SK-N-SH treated with all-trans-retinoic acid at 6 μM for 48 hours (cell line): ENCODE measurements around the gene FOXE1.

Experiments
- BACH2 ChIP-seq: fragments of 250-450 bp; sonication (Bioruptor Pico); IDR thresholded peaks from 2 replicates; pipeline ENCODE4 v1.9.0; 2021; ENCODE audit warnings: mild to moderate bottlenecking, borderline replicate concordance
- OSR1 ChIP-seq: fragments of 250-450 bp; sonication (Bioruptor Pico); IDR thresholded peaks from 2 replicates; pipeline ENCODE4 v1.8.0; 2022; ENCODE audit warnings: moderate library complexity, mild to moderate bottlenecking, inconsistent platforms
- PATZ1 ChIP-seq: fragments of 250-450 bp; sonication (Bioruptor Pico); IDR thresholded peaks from 2 replicates; pipeline ENCODE4 v1.8.0; 2020; ENCODE audit warnings: mild to moderate bottlenecking, moderate library complexity, borderline replicate concordance
- PPARA ChIP-seq: fragments of 250-450 bp; sonication (Bioruptor Pico); IDR thresholded peaks from 2 replicates; pipeline ENCODE4 v1.5.0; 2020; ENCODE audit warnings: mild to moderate bottlenecking, borderline replicate concordance
- RARB ChIP-seq: fragments of 250-450 bp; sonication (Bioruptor Pico); IDR thresholded peaks from 2 replicates; pipeline ENCODE4 v1.8.0; 2021; ENCODE audit warnings: mild to moderate bottlenecking, moderate library complexity
- TCF4 ChIP-seq: fragments of 250-450 bp; sonication (Bioruptor Pico); IDR thresholded peaks from 2 replicates; pipeline ENCODE4 v1.8.0; 2021; ENCODE audit warnings: mild to moderate bottlenecking, moderate library complexity, borderline replicate concordance
- ZFP3 ChIP-seq: fragments of 250-450 bp; sonication (Bioruptor Pico); IDR thresholded peaks from 2 replicates; pipeline ENCODE4 v1.5.0; 2020; ENCODE audit warnings: mild to moderate bottlenecking, moderate library complexity
- ZNF70 ChIP-seq: fragments of 450-650 bp; formaldehyde crosslinking; IDR thresholded peaks from 2 replicates; pipeline ENCODE4 v1.5.0; 2020; ENCODE audit warnings: mild to moderate bottlenecking, moderate library complexity
- ZNF8 ChIP-seq: fragments of 450-650 bp; formaldehyde crosslinking; IDR thresholded peaks from 2 replicates; pipeline ENCODE4 v1.5.0; 2020; ENCODE audit warnings: mild to moderate bottlenecking, moderate library complexity

DNA sequence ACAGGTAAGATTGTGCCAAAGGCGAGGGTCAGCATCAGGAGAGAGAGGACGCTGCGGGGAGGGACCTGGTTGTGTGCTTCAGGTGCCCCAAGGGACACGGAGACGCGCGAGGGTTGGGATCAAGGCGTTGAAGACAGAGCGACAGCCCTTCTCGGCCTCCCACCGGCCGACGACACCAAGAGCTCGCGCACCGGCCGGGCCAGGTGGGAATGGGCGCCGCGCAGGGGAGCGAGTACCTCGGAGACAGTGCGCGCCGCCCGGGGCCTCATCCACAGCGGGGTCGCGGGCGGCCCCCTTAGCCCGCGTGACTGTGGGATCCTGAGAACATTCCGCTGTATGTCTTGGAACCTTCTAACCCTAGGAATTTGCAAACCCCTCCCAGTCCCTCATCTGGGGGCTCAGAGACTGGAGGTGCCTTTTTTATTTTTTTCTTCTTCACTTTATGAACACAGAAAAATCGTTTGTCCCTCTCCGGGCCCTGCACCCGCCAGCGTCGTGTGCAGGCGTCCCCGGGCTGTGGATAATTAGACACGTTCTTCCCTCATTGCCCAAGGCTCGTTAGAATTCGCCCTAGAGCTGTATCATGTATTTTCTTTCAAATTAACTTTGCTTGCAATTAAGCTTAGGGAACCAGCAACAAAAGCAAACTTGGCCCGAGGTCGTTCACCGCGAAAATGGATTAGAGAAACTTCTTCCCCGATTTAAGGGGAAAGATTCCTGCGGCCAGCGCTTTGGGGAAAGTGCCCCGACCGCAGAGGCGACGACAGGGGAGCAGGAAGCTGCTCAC is 4.8 kb downstream of the FOXE1 start:
- TF ChIP-seq PPARA (no peak), BACH2 (no peak), RARB (CRISPR knock-in tag) (no peak), ZFP3 (CRISPR knock-in tag) (no peak), OSR1 (CRISPR knock-in tag) (no peak), ZNF8 (CRISPR knock-in tag) (no peak), ZNF70 (CRISPR knock-in tag) (no peak), TCF4 (no peak), PATZ1 (CRISPR knock-in tag) (no peak)
